PFSK-1 (cell line): ENCODE data around the gene HDAC7.

ENCODE experiments used
- POLR2AphosphoS5 ChIP-seq: IDR thresholded peaks from 2 replicates; pipeline ENCODE4 v1.6.1; 2012; ENCODE audit warnings: low read depth, mild to moderate bottlenecking, control low read depth, low read length, moderate library complexity
- REST ChIP-seq, 2 experiments: IDR thresholded peaks; 2 replicates each; pipeline versions ENCODE4 v1.6.1 to v1.8.0; 2011 to 2012; ENCODE audit warnings: low read depth in 2 of 2, low read length in 2 of 2, control low read depth in 1 of 2, inconsistent platforms in 1 of 2, mild to moderate bottlenecking in 1 of 2, moderate library complexity in 1 of 2; ENCODE audit not compliant: insufficient read depth in 1 of 2
- SIN3A ChIP-seq: IDR thresholded peaks from 2 replicates; pipeline ENCODE4 v1.6.1; 2012; ENCODE audit warnings: mild to moderate bottlenecking, low read length, moderate library complexity, borderline replicate concordance; ENCODE audit not compliant: insufficient read depth
- TAF1 ChIP-seq: IDR thresholded peaks from 2 replicates; pipeline ENCODE4 v1.6.1; 2012; ENCODE audit warnings: low read length, control low read depth, borderline replicate concordance; ENCODE audit not compliant: insufficient read depth

GRCh38 chr12:47787596-47788319 is 31.9 kb downstream of the HDAC7 start:
- no peak for TF ChIP-seq REST (IDR thresholded peaks at IDR 0.05; ENCODE audit: insufficient read depth in 1 of 2, low read depth in 2 of 2, low read length in 2 of 2)
- TF ChIP-seq POLR2AphosphoS5 = no peak
- no peak for TF ChIP-seq SIN3A
- TF ChIP-seq TAF1 = no peak
